ENCODE results near the gene MCC.

The MCC gene

DNA sequence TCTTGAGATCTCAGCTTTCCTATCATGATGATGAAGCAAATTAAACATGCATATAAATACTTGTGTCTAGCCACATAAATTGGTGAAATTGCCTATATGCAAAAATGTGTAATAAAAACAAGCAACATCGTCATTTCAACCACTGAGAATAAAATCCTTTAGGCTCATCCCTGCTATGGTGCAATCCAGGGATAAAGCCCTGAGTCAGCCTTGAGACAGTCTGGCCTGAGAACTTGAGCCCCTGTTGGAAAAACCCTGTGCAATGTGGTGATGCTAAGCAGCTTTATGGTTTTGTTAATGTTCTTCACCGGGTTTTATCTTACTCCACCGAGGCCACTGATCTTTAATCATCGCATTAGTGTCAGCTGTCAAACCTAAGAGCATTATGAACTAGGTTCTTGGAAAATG, 341.1 kb downstream of the MCC start:
- DNase-seq (ENCODE audit: low read depth), result no peak

DNA sequence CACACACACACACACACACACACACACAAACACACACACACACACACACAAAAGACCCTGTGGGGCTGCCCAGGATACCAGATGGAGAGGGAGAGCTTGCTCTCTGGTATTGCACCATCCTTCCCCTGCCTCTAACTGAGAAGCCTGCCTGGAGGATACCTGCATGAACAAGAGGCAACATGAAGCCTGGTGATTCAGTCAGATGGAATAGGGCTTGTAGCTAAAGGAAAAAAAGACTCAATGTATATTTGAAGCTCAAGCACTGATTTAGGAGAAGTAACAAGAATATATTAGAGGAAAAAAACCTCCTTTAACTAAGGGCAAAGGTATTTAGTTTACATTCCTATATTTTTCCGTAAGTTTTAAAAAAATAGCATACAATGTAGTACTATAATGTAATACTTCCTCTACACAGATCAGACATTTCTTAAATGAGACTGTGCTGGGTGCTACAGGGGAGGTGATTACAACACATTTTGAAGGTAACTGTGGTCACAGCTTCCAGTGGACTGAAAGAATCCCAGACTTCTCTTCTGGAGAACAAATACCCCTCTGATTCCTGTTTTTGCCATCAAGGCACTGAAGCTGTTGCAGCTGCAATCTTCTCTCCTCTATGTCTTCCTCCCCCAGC, 342.4 kb downstream of the MCC start:
- DNase-seq (ENCODE audit: low read depth), result no peak

GRCh38 chr5:113142186-113142585, 346.1 kb downstream of the MCC start:
- no peak for DNase-seq (ENCODE audit: low read depth)

DNA sequence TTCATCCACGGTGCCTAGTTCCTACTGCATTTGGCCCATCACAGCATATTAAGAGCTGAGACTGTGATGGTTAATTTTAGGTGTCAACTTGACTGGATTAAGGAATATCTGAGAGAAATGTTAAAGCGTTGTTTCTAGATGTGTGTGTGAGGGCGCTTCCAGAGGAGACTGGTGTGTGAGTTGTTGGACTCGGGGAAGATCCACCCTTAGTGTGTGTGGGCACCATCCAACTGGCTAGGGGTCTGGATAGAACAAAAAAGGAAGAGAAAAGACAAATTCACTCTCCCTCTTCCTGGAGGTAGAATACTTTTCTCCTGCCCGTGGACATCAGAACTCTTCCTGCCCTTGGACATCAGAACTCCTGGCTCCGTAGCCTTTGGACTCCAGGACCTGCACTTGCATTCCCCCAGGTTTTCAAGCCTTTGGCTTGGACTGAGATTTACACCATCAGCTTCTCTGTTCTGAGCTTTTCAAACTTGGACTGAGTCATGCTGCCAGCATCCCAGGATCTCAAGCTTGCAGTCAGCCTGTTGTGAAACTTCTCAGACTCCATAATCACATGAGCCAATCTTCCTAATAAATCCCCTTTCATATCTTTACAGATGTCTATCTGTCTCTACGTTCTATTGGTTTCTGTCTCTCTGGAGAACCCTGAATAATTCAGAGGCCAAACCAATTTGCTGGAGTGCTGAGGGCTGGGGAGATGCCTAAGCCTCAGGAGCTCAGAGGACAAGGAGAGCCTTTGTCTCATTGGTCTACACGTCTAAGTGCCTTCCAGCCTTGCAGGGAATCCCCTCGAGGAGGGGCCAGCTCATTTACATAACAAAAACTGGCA, 347.2 kb downstream of the MCC start:
- DNase-seq (ENCODE audit: low read depth), result no peak

DNA sequence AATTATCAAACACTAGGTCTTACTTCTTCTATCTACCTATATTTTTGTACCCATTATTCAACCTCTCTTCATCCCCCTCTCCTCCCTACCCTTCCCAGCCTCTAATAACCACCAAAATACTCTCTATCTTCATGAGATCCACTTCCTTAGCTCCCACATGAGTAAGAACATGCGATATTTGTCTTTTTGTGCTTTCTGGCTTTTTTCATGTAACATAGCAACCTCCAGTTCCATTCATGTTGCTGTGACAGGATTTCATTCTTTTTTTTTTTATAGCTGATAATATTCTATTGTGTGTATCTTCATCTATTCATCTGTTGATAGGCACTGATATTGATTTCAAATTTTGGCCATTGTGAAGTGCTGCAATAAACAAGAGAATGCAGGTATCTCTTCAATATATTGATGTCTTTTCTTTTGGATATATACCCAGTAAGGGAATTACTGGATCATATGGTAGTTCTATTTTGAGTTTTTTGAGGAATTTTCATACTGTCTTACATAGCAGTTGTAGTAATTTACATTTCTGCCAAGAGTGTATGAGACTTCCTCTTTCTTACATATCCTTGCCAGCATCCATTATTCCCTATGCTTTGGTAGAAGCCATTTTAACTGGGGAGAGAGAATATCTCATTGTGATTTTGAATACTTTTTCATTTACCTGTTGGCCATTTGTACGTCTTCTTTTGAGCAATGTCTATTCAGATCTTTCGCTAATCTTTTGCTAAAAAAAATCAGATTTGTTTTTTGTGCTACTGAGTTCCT, 354.9 kb downstream of the MCC start:
- no peak for DNase-seq (ENCODE audit: low read depth)

DNA sequence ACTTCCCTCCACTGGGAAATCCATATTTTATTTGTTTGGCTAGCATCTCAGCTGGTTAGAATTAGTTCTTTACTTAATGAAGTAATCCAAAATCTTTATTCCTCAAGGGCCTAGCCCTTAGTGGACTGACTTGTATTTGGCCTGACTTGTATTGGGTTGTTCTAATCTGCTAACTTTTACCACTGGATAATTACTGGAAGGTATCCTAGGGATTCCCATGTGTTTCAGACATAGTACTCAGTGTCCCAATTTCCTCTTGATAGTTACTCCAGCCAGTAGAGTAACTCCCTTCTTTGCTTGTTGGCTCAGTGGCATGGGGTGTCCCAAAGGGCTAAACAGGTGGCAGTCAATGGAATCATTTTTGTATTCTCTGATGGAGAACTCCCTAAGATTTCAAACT, 355.7 kb downstream of the MCC start:
- DNase-seq (ENCODE audit: low read depth), result no peak

GRCh38 chr5:113128641-113129330, 359.5 kb downstream of the MCC start:
- DNase-seq (ENCODE audit: low read depth), result no peak

DNA sequence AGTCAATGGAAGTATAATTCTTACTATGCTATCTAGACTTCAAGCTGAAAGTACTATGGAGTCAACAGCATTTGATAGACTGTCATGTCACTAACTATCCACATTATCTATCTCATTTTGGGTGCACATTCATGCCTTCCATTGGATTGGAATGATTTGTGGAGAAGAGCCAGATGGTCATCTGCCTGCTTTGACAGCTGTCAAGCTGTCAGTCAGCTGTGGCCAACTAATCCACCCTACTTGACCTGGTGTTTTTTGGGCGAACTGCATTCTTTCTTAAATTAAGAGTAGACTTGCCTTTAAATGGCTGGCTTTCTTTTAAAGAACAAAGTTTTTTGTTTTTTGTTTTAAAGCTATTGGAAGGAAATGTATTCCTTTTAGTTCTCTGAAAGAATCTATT, 360.2 kb downstream of the MCC start:
- DNase-seq (ENCODE audit: low read depth), result no peak

- no peak for DNase-seq (ENCODE audit: low read depth)
Measured at GRCh38 chr5:113127021-113127420, 361.2 kb downstream of the MCC start.

DNA sequence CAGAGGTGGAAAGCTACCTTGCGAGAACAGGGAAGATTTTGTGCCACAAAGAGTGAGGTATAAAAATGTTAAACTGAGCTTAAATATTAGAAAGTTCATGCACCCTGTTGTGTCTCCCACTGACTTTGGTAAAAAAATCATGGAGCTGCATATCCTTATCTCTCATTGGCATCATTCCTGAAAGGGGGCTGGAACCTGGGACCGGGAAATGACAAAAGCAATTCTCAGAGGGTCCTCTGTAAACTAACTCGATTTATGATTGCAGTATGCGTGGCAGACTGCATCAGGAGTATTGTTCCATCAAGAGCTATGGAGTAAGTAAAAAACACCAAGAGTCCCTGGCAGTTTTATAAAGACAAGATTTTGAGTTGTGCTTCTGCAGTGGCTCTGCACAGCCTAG, 362.9 kb downstream of the MCC start:
- no peak for DNase-seq (ENCODE audit: low read depth)

- DNase-seq (ENCODE audit: low read depth), result no peak
Measured at GRCh38 chr5:113124914-113125313, 363.3 kb downstream of the MCC start.

- DNase-seq (ENCODE audit: low read depth), result no peak
Measured at GRCh38 chr5:113124265-113124664, 364.0 kb downstream of the MCC start.

GRCh38 chr5:113123618-113124017, 364.6 kb downstream of the MCC start:
- DNase-seq (ENCODE audit: low read depth), result no peak

DNA sequence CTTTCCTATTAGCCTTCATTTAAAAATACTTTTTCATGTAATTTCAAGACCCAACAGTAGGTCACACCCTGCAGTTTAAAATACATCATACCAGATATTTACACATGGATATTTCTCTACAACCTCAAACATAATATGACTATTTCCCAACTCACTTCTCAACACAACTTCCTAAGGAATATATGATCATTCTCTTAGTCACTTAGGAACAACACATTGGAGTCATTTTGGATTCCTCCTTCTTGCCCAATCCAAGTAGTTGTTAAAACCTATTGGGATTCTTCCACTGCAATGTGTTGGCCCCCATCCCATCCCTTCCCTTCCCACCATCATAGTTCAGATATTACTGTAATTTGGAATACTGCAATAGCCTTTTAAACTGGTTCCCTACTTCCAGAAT, 366.2 kb downstream of the MCC start:
- no peak for DNase-seq (ENCODE audit: low read depth)

DNA sequence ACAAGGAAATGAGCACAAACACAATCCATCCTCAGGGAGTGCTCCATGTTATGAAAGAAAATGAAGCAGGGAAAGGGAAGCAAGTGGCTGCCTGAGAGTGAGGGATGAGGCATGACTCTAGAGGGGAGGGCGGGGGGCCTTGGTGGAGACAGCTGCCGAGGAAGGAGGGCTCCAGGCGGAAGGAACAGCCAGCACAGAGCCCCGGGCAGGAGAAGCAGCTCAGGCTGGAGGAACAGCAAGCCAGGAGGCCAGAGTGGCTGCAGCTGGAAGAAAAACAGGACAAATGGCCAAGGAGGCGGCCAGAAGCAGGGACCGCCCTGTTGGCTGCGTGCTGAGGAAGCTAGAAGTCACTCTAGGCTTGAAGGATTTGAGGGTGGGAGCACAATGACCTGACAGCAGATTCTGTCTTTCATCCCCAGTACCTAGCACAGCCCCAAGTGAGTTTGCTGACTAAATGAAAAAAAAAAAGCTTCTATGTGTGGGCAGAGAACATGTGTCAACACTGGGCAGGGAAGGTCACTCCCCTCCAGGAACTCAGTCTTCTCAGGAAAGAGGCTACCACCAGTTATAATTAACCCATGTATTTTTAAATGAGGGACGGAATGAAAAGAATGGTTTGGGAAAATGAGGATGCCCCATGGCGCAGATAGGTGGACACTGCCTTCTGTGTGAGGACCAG, 368.9 kb downstream of the MCC start:
- DNase-seq (ENCODE audit: low read depth), result no peak

- no peak for DNase-seq (ENCODE audit: low read depth)
Measured at GRCh38 chr5:113118765-113119164, 369.5 kb downstream of the MCC start.

- DNase-seq (ENCODE audit: low read depth), result no peak
Measured at GRCh38 chr5:113118298-113118697, 370.0 kb downstream of the MCC start.

DNA sequence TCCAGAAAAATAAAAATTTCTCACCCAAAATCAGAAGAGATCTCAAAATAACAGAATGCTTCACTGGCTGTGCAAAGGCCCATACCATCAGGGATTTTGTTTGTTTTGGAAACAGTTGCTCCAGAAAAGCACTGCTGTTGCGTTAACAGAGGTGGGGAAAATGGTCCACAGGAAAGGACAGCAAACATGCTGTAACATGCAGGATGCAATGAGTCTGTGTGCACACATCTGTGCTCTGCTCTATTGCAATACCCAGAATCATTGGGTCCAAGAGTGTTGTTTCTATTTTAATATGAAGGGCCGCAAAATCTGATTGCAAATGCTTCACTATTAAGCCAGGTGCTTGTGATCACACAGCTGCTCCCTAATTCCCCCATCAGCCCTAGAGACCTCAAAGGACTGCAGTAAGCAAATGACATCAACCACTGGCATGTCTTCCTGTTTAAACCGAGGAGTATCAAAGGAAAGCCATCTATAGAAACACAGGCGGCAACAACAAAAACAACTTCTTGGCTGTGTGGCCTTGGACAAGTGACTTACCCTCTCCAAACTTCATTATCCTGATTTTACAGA, 370.6 kb downstream of the MCC start:
- no peak for DNase-seq (ENCODE audit: low read depth)

GRCh38 chr5:113115956-113116355, 372.3 kb downstream of the MCC start:
- no peak for DNase-seq (ENCODE audit: low read depth)

- DNase-seq (ENCODE audit: low read depth), result no peak
Measured at GRCh38 chr5:113115061-113115460, 373.2 kb downstream of the MCC start.

DNA sequence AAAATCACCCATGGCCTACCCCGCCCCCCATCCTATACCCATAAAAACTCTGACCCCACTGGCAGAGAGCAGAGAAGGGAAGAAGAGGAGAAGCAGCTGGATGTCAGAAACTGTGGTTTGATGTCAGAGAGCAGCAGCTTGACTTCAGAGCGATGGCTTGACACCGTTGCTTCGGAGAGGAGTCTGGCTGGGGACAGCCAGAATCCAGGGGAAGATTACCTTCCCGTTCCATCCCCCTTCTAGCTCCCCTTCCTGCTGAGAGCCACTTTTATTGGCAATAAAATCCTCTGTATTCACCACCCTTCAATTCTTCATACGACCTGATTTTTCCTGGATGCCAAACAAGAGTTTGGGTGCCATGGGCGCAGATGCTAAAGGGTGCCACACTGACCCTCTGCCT, 373.7 kb downstream of the MCC start:
- DNase-seq (ENCODE audit: low read depth), result no peak

DNA sequence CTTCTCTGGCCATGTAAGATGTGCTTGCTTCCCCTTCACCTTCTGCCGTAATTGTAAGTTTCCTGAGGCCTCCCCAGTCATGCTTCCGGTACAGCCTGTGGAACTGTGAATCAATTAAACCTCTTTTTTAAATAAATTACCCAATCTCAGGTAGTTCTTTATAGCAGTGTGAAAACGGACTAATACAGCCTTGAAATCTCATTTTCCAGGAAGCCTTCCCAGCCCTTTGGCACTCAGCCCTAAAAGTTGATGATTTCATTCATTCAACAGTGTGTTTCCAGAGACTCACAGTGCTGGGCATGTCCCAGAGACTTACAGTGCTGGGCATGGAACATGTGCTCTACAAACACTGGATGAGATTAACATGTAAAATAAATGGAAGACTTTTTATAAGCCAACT, 375.8 kb downstream of the MCC start:
- DNase-seq (ENCODE audit: low read depth), result no peak

Data from stimulated activated CD8-positive, alpha-beta memory T cell treated with anti-CD3 and anti-CD28 coated beads, Interleukin-15, amount 100 ng/mL, for 1 hour (primary cell).